ENCODE results near the gene MTHFS. TPM values are rescaled to one million over a fixed set of nuclear protein-coding genes. Genes with fewer than 3 reads are reported as not detected.

Gene MTHFS
- total and polyA plus RNA-seq, 5 donors from 2014 or later: 12.6 to 88.5 (median 78.7) TPM

GRCh38 chr15:79923079-79923514, 26.3 kb upstream of the MTHFS start:
- Mint-ChIP-seq H3K4me3 (peak overlapping the region; percentile 93 to 98 (median 94)), H3K27me3 (peaks cover 7% of the 10 kb centered on the region), H3K9me3 (peaks cover 1 to 41% (median 20%) of the 10 kb centered on the region in 7 donors), H3K4me1 (peaks cover 5 to 34% (median 18%) of the 10 kb centered on the region in 4 donors), H3K27ac (peak overlapping the region; percentile 98), H3K36me3 (peaks cover 22% of the 10 kb centered on the region)
- Histone ChIP-seq H3K9me3 (ENCODE audit: control insufficient read depth in 2 of 2, low read length in 2 of 2) (peaks cover 24 to 40% of the 10 kb centered on the region in 2 experiments), H3K27me3 (ENCODE audit: control insufficient read depth, insufficient read depth, low read length) (no peaks in the 10 kb centered on the region), H3K27ac (ENCODE audit: insufficient read depth, low read length, poor library complexity, severe bottlenecking) (peak overlapping the region; percentile 96), H3K4me3 (ENCODE audit: low read depth, low read length) (peak overlapping the region; percentile 67), H3K4me1 (ENCODE audit: control insufficient read depth, insufficient read depth, low read length, poor library complexity, severe bottlenecking) (peaks cover 18% of the 10 kb centered on the region), H3K36me3 (ENCODE audit: control insufficient read depth, insufficient read depth, low read length) (peaks cover 21% of the 10 kb centered on the region)
- peak; percentile 28 to 29 for ATAC-seq (ENCODE audit: low read depth in 2 of 2)
- peak in 2 of 3 donors; percentile 49 to 83 for DNase-seq

- H3K36me3 ChIP-seq (ENCODE audit: control insufficient read depth, insufficient read depth, low read length): peaks cover 21% of the 10 kb centered on the region
- H3K27ac ChIP-seq (ENCODE audit: insufficient read depth, low read length, poor library complexity, severe bottlenecking): peak overlapping the region; percentile 96
- H3K9me3 Mint-ChIP-seq: peaks cover 4 to 46% (median 25%) of the 10 kb centered on the region in 7 donors
- ATAC-seq (ENCODE audit: low read depth in 2 of 2): no peak
- H3K4me3 ChIP-seq (ENCODE audit: low read depth, low read length): peak overlapping the region; percentile 67
- no peak for DNase-seq
- H3K4me1 Mint-ChIP-seq: peaks cover 5 to 34% (median 18%) of the 10 kb centered on the region in 4 donors
- H3K4me3 Mint-ChIP-seq: peak overlapping the region; percentile 93 to 98 (median 94)
- H3K9me3 ChIP-seq (ENCODE audit: control insufficient read depth in 2 of 2, low read length in 2 of 2): peaks cover 28 to 45% of the 10 kb centered on the region in 2 experiments
- H3K36me3 Mint-ChIP-seq: peaks cover 25% of the 10 kb centered on the region
- peaks cover 7% of the 10 kb centered on the region for H3K27me3 Mint-ChIP-seq
- H3K27me3 ChIP-seq (ENCODE audit: control insufficient read depth, insufficient read depth, low read length): no peaks in the 10 kb centered on the region
- peak overlapping the region; percentile 83 to 98 (median 98) for H3K27ac Mint-ChIP-seq
- H3K4me1 ChIP-seq (ENCODE audit: control insufficient read depth, insufficient read depth, low read length, poor library complexity, severe bottlenecking): peaks cover 18% of the 10 kb centered on the region
Observed at GRCh38 chr15:79922512-79923078, 25.8 kb upstream of the MTHFS start.

- Mint-ChIP-seq H3K9me3 (peaks cover 4 to 69% (median 37%) of the 10 kb centered on the region in 7 donors), H3K4me3 (peak overlapping the region in 2 of 4 donors; percentile 57 to 95), H3K36me3 (peaks cover 22% of the 10 kb centered on the region), H3K4me1 (peaks cover 5 to 31% (median 17%) of the 10 kb centered on the region in 4 donors), H3K27ac (no peak overlapping the region), H3K27me3 (peaks cover 7% of the 10 kb centered on the region)
- H3K9me3 ChIP-seq (ENCODE audit: control insufficient read depth in 2 of 2, low read length in 2 of 2): peaks cover 49 to 71% of the 10 kb centered on the region in 2 experiments
- ATAC-seq (ENCODE audit: low read depth in 2 of 2) (no peak), DNase-seq (no peak)
- H3K36me3 ChIP-seq (ENCODE audit: control insufficient read depth, insufficient read depth, low read length): peaks cover 21% of the 10 kb centered on the region
- no peaks in the 10 kb centered on the region for H3K27me3 ChIP-seq (ENCODE audit: control insufficient read depth, insufficient read depth, low read length)
- H3K4me1 ChIP-seq (ENCODE audit: control insufficient read depth, insufficient read depth, low read length, poor library complexity, severe bottlenecking): peaks cover 18% of the 10 kb centered on the region
- no peak overlapping the region for H3K4me3 ChIP-seq (ENCODE audit: low read depth, low read length)
- H3K27ac ChIP-seq (ENCODE audit: insufficient read depth, low read length, poor library complexity, severe bottlenecking): no peak overlapping the region
Observed at GRCh38 chr15:79919749-79920511, 23.1 kb upstream of the MTHFS start.

- Histone ChIP-seq H3K27me3 (ENCODE audit: control insufficient read depth, insufficient read depth, low read length) (no peaks in the 10 kb centered on the region), H3K9me3 (ENCODE audit: control insufficient read depth in 2 of 2, low read length in 2 of 2) (peaks cover 56 to 78% of the 10 kb centered on the region in 2 experiments)
Observed at GRCh38 chr15:79919090-79919748, 22.4 kb upstream of the MTHFS start.

GRCh38 chr15:79918278-79918677, 21.5 kb upstream of the MTHFS start:
- no peaks in the 10 kb centered on the region for H3K27me3 Mint-ChIP-seq
- ATAC-seq (ENCODE audit: low read depth in 2 of 2) (no peak), DNase-seq (no peak)
- H3K4me3 ChIP-seq (ENCODE audit: low read depth, low read length): no peak overlapping the region
- no peak overlapping the region for H3K27ac ChIP-seq (ENCODE audit: insufficient read depth, low read length, poor library complexity, severe bottlenecking)
- H3K27ac Mint-ChIP-seq: no peak overlapping the region
- no peaks in the 10 kb centered on the region for H3K27me3 ChIP-seq (ENCODE audit: control insufficient read depth, insufficient read depth, low read length)
- H3K36me3 Mint-ChIP-seq: peaks cover 26% of the 10 kb centered on the region
- H3K36me3 ChIP-seq (ENCODE audit: control insufficient read depth, insufficient read depth, low read length): peaks cover 21% of the 10 kb centered on the region
- peaks cover 4 to 80% (median 41%) of the 10 kb centered on the region in 7 donors for H3K9me3 Mint-ChIP-seq
- peaks cover 11% of the 10 kb centered on the region for H3K4me1 ChIP-seq (ENCODE audit: control insufficient read depth, insufficient read depth, low read length, poor library complexity, severe bottlenecking)
- H3K4me1 Mint-ChIP-seq: peaks cover 5 to 19% (median 11%) of the 10 kb centered on the region in 4 donors
- no peak overlapping the region for H3K4me3 Mint-ChIP-seq
- peaks cover 65 to 86% of the 10 kb centered on the region in 2 experiments for H3K9me3 ChIP-seq (ENCODE audit: control insufficient read depth in 2 of 2, low read length in 2 of 2)

More at GRCh38 chr15:79919090-79919748, 22.4 kb upstream of the MTHFS start:
- Mint-ChIP-seq H3K27me3 (peaks cover 7% of the 10 kb centered on the region), H3K9me3 (peaks cover 4 to 75% (median 41%) of the 10 kb centered on the region in 7 donors), H3K27ac (no peak overlapping the region), H3K36me3 (peaks cover 26% of the 10 kb centered on the region), H3K4me3 (peak overlapping the region in 1 of 4 donors; percentile 74), H3K4me1 (peaks cover 5 to 27% (median 17%) of the 10 kb centered on the region in 4 donors)
- no peak overlapping the region for H3K27ac ChIP-seq (ENCODE audit: insufficient read depth, low read length, poor library complexity, severe bottlenecking)
- H3K4me3 ChIP-seq (ENCODE audit: low read depth, low read length): no peak overlapping the region
- DNase-seq (no peak), ATAC-seq (ENCODE audit: low read depth in 2 of 2) (no peak)
- peaks cover 21% of the 10 kb centered on the region for H3K36me3 ChIP-seq (ENCODE audit: control insufficient read depth, insufficient read depth, low read length)
- peaks cover 16% of the 10 kb centered on the region for H3K4me1 ChIP-seq (ENCODE audit: control insufficient read depth, insufficient read depth, low read length, poor library complexity, severe bottlenecking)

- Histone ChIP-seq H3K27me3 (ENCODE audit: control insufficient read depth, insufficient read depth, low read length) (no peaks in the 10 kb centered on the region), H3K4me3 (ENCODE audit: low read depth, low read length) (no peak overlapping the region), H3K9me3 (ENCODE audit: control insufficient read depth in 2 of 2, low read length in 2 of 2) (peaks cover 65 to 87% of the 10 kb centered on the region in 2 experiments), H3K4me1 (ENCODE audit: control insufficient read depth, insufficient read depth, low read length, poor library complexity, severe bottlenecking) (no peaks in the 10 kb centered on the region), H3K36me3 (ENCODE audit: control insufficient read depth, insufficient read depth, low read length) (peaks cover 19% of the 10 kb centered on the region), H3K27ac (ENCODE audit: insufficient read depth, low read length, poor library complexity, severe bottlenecking) (no peak overlapping the region)
- DNase-seq (no peak), ATAC-seq (ENCODE audit: low read depth in 2 of 2) (no peak)
- H3K36me3 Mint-ChIP-seq: peaks cover 22% of the 10 kb centered on the region
- no peaks in the 10 kb centered on the region for H3K27me3 Mint-ChIP-seq
- peaks cover 4 to 72% (median 30%) of the 10 kb centered on the region in 7 donors for H3K9me3 Mint-ChIP-seq
- no peak overlapping the region for H3K27ac Mint-ChIP-seq
- H3K4me3 Mint-ChIP-seq: peak overlapping the region in 1 of 4 donors; percentile 25
- peaks cover 2 to 4% (median 3%) of the 10 kb centered on the region in 4 donors for H3K4me1 Mint-ChIP-seq
Observed at GRCh38 chr15:79916502-79917132, 19.8 kb upstream of the MTHFS start.
